ENCODE results near the gene GNAZ.
"Not testable (repeated sequence)": the region's sequence is repeated elsewhere in the genome, so short reads cannot be mapped to it uniquely, and the experiment has no call there.

The GNAZ gene

GRCh38 chr22:23070418-23071229 is at the start of gene GNAZ:
TSS of gene GNAZ (plus strand) at chr22:23070519. CDS start at chr22:23095696, 25,177 bp downstream.
- DNase-seq, result no peak

- no peak for DNase-seq
These were observed 49.5 kb upstream of the GNAZ start for GRCh38 chr22:23020659-23021293.

- DNase-seq, result not testable (repeated sequence)
These were observed 48.5 kb upstream of the GNAZ start for GRCh38 chr22:23021660-23022353.

- no peak for DNase-seq
These were observed 47.0 kb upstream of the GNAZ start for GRCh38 chr22:23023294-23023693.

- DNase-seq, result no peak
These were observed 43.5 kb upstream of the GNAZ start for GRCh38 chr22:23026777-23027176.

- not testable (repeated sequence) for DNase-seq
These were observed 42.5 kb upstream of the GNAZ start for GRCh38 chr22:23027849-23028248.

- DNase-seq, result no peak
These were observed 40.6 kb upstream of the GNAZ start for GRCh38 chr22:23029521-23030228.

- no peak for DNase-seq
These were observed 38.9 kb upstream of the GNAZ start for GRCh38 chr22:23031381-23031780.

GRCh38 chr22:23031786-23032185 is 38.5 kb upstream of the GNAZ start:
- no peak for DNase-seq

- no peak for DNase-seq
These were observed 37.7 kb upstream of the GNAZ start for GRCh38 chr22:23032658-23033057.

GRCh38 chr22:23033116-23033905 is 37.0 kb upstream of the GNAZ start:
- no peak for DNase-seq

- DNase-seq, result no peak
These were observed 35.4 kb upstream of the GNAZ start for GRCh38 chr22:23034621-23035556.

GRCh38 chr22:23035557-23036277 is 34.6 kb upstream of the GNAZ start:
- DNase-seq, result no peak

GRCh38 chr22:23036684-23037428 is 33.5 kb upstream of the GNAZ start:
- DNase-seq, result no peak

- no peak for DNase-seq
These were observed 32.6 kb upstream of the GNAZ start for GRCh38 chr22:23037429-23038333.

- no peak for DNase-seq
These were observed 32.0 kb upstream of the GNAZ start for GRCh38 chr22:23038334-23038642.

- no peak for DNase-seq
These were observed 31.4 kb upstream of the GNAZ start for GRCh38 chr22:23038902-23039301.

GRCh38 chr22:23042179-23042578 is 28.1 kb upstream of the GNAZ start:
- DNase-seq, result no peak

GRCh38 chr22:23044570-23044969 is 25.7 kb upstream of the GNAZ start:
- no peak for DNase-seq

Data from NCI-H187 treated with DMSO at 0.1 percent for 48 hours (cell line).